Psoas muscle (tissue), 8 donors: Measurements from ENCODE around the gene CFAP221. TPM values are rescaled to one million over a fixed set of nuclear protein-coding genes. Genes with fewer than 3 reads are reported as not detected.

ENCODE experiments used
- ATAC-seq, 4 donors: fragments of 200-7000 bp; cut with Tn5 transposase; one replicate each; pipeline ENCODE4 v1.9.1; 2020; ENCODE audit warnings: moderate library complexity in 3 of 4, mild to moderate bottlenecking in 2 of 4
- DNase-seq, 2 donors: peaks; one replicate each; pipeline ENCODE4 v3.0.0-alpha.2; 2020
- H3K27ac ChIP-seq: fragments of 200-600 bp; one replicate; pipeline ENCODE4 v1.8.0; 2022
- H3K27me3 ChIP-seq, 3 donors: fragments of 200-600 bp in 1 of 3; one replicate each; pipeline versions ENCODE4 v1.6.1 to v1.8.0; 2013 to 2022; ENCODE audit warnings: low read length in 2 of 3, mild to moderate bottlenecking in 2 of 3, moderate library complexity in 1 of 3; ENCODE audit not compliant: insufficient read depth in 3 of 3
- H3K36me3 ChIP-seq, 2 donors: fragments of 200-600 bp in 1 of 2; one replicate each; pipeline versions ENCODE4 v1.6.1 to v1.8.0; 2013 to 2022; ENCODE audit warnings: low read depth in 1 of 2, mild to moderate bottlenecking in 1 of 2, moderate library complexity in 1 of 2; ENCODE audit not compliant: insufficient read depth in 1 of 2
- H3K4me1 ChIP-seq: fragments of 200-600 bp; one replicate; pipeline ENCODE4 v1.8.0; 2022
- H3K4me3 ChIP-seq: fragments of 200-600 bp; one replicate; pipeline ENCODE4 v1.8.0; 2022; ENCODE audit warnings: mild to moderate bottlenecking
- H3K9me3 ChIP-seq: fragments of 200-600 bp; one replicate; pipeline ENCODE4 v1.8.0; 2022
- CTCF ChIP-seq: fragments of 200-600 bp; IDR thresholded peaks from one replicate; pipeline ENCODE4 v1.8.0; 2022; ENCODE audit warnings: antibody characterized with exemption
- WGBS, 3 donors: extraction: QIAGEN DNeasy Blood & Tissue Kit; methylation state at CpG; one replicate each; pipeline versions ENCODE4 v1.1.6 to v1.1.7; 2013; 5-methylcytosine and 5-hydroxymethylcytosine counted together
- intact Hi-C, 2 donors: fragments of 100-400 bp; cut with DNase I; formaldehyde crosslinking; loops; one replicate each; pipeline versions ENCODE4 v1.11.0 to v1.14.2; 2022
- polyA plus RNA-seq, 3 donors: library from polyadenylated mRNA; stranded (reverse); fragments of 200-250 nt; gene quantifications; one replicate each; pipeline ENCODE4 v1.2.3, GENCODE V29; 2013
- total RNA-seq, 4 donors: library from RNA; stranded (reverse); fragmentation: NEBNext Ultra II Directional in 2 of 4; extraction: Animal tissue kit (Norgen Biotek cat#: 25700) in 2 of 4; gene quantifications; one replicate each; pipeline versions ENCODE4 v1.2.1 to v1.2.4, GENCODE V29; 2021 to 2023
- donor health status: healthy with polysubstance abuse.
- donor health status: DM: no; HTN: no; CAD: no; lungs with moderate emphysema.
- donor health status: Bipolar disorder and iron deficiency.
- donor health status: healthy.
- donor health status: DM: yes; HTN: yes; CAD: no.
- donor health status: DM: no; HTN: no; CAD: no.
- donor health status: DM: no; HTN: no; CAD: no.
- donor health status: DM: yes; HTN: yes; CAD: no.

CFAP221 gene
- total and polyA plus RNA-seq, 7 donors, result 0.36 to 0.88 TPM; not detected in 5

- Histone ChIP-seq H3K9me3 (no peaks in the 10 kb centered on the region), H3K27me3 (peaks cover 0 to 12% (median 0%) of the 10 kb centered on the region in 3 donors), H3K36me3 (no peaks in the 10 kb centered on the region), H3K4me1 (no peaks in the 10 kb centered on the region), H3K4me3 (no peak overlapping the region), H3K27ac (no peak overlapping the region)
- no peak for ATAC-seq
- intact Hi-C loops, result no loop called here
- WGBS, 3 donors, result 85 to 91% (median 90%) methylated on average over 10 of the region's 10 CpGs
- TF ChIP-seq CTCF, result no peak
- no peak for DNase-seq
Measured at GRCh38 chr2:119518401-119519056, 25.7 kb upstream of the CFAP221 start.

GRCh38 chr2:119519057-119519408 is 25.2 kb upstream of the CFAP221 start:
- TF ChIP-seq CTCF, result no peak
- DNase-seq (no peak), ATAC-seq (no peak)
- Histone ChIP-seq H3K4me1 (no peaks in the 10 kb centered on the region), H3K27me3 (peaks cover 0 to 17% (median under 1%) of the 10 kb centered on the region in 3 donors), H3K4me3 (no peak overlapping the region), H3K9me3 (no peaks in the 10 kb centered on the region), H3K27ac (no peak overlapping the region), H3K36me3 (no peaks in the 10 kb centered on the region)
- 93 to 97% (median 96%) methylated on average over 10 of the region's 10 CpGs for WGBS, 3 donors
- intact Hi-C loops, result no loop called here

- intact Hi-C loops, result no loop called here
Measured at GRCh38 chr2:119520696-119521432, 23.4 kb upstream of the CFAP221 start.

GRCh38 chr2:119521433-119522050 is 22.7 kb upstream of the CFAP221 start:
- TF ChIP-seq CTCF, result no peak

More at GRCh38 chr2:119520696-119521432, 23.4 kb upstream of the CFAP221 start:
- Histone ChIP-seq H3K4me1 (no peaks in the 10 kb centered on the region), H3K27ac (no peak overlapping the region), H3K36me3 (no peaks in the 10 kb centered on the region), H3K4me3 (no peak overlapping the region), H3K27me3 (peaks cover 0 to 31% (median 3%) of the 10 kb centered on the region in 3 donors), H3K9me3 (no peaks in the 10 kb centered on the region)
- no peak for DNase-seq
- ATAC-seq, result no peak
- no peak for TF ChIP-seq CTCF
- 74 to 87% (median 77%) methylated on average over 3 of the region's 3 CpGs for WGBS, 3 donors

More at GRCh38 chr2:119521433-119522050, 22.7 kb upstream of the CFAP221 start:
- WGBS, 3 donors, result 73 to 78% (median 74%) methylated on average over 11 of the region's 11 CpGs
- no peaks in the 10 kb centered on the region for H3K4me1 ChIP-seq
- no peaks in the 10 kb centered on the region for H3K9me3 ChIP-seq
- H3K27ac ChIP-seq, result no peak overlapping the region
- ATAC-seq (peak in 1 of 4 donors; percentile 56), DNase-seq (no peak)
- H3K27me3 ChIP-seq, result peaks cover 0 to 31% (median 3%) of the 10 kb centered on the region in 3 donors
- intact Hi-C loops, result no loop called here
- H3K36me3 ChIP-seq, result no peaks in the 10 kb centered on the region
- no peak overlapping the region for H3K4me3 ChIP-seq
